ENCODE data around the gene PCDHA5.
"Not testable (repeated sequence)": the region's sequence is repeated elsewhere in the genome, so short reads cannot be mapped to it uniquely, and the experiment has no call there.

Gene PCDHA5

GRCh38 chr5:140842798-140843733 is 21.7 kb downstream of the PCDHA5 start:
- TF ChIP-seq ZNF433 (tag by site-specific recombination; IDR thresholded peaks at IDR 0.05; ENCODE audit: low read depth), result no peak
- no peak for TF ChIP-seq BCL11A (tag by site-specific recombination; IDR thresholded peaks at IDR 0.05; ENCODE audit: low read depth)
- TF ChIP-seq ZNF843 (tag by site-specific recombination; IDR thresholded peaks at IDR 0.05), result no peak
- no peak for TF ChIP-seq ZNF473 (tag by site-specific recombination; IDR thresholded peaks at IDR 0.05)
- TF ChIP-seq ZBTB6 (tag by site-specific recombination; IDR thresholded peaks at IDR 0.05), result no peak
- TF ChIP-seq ZBTB20 (tag by site-specific recombination; IDR thresholded peaks at IDR 0.05), result no peak
- no peak for TF ChIP-seq YY1 (tag by site-specific recombination; IDR thresholded peaks at IDR 0.05)
- no peak for TF ChIP-seq ZNF302 (tag by site-specific recombination; IDR thresholded peaks at IDR 0.05; ENCODE audit: low read depth)
- TF ChIP-seq ZNF747 (tag by site-specific recombination; IDR thresholded peaks at IDR 0.05), result no peak
- TF ChIP-seq TCF7L2 (IDR thresholded peaks at IDR 0.05; ENCODE audit: borderline replicate concordance, low read depth, low read length), result no peak
- TF ChIP-seq ZNF146 (tag by site-specific recombination; IDR thresholded peaks at IDR 0.05), result no peak
- no peak for TF ChIP-seq MEIS1 (CRISPR knock-in tag; IDR thresholded peaks at IDR 0.05; ENCODE audit: borderline replicate concordance)
- TF ChIP-seq ZEB2 (tag by site-specific recombination; IDR thresholded peaks at IDR 0.05), result no peak
- no peak for TF ChIP-seq ZNF416 (tag by site-specific recombination; IDR thresholded peaks at IDR 0.05)
- TF ChIP-seq ZNF549 (tag by site-specific recombination; IDR thresholded peaks at IDR 0.05), result no peak
- no peak for TF ChIP-seq KLF16 (tag by site-specific recombination; IDR thresholded peaks at IDR 0.05)
- TF ChIP-seq INSM2 (tag by site-specific recombination; IDR thresholded peaks at IDR 0.05), result no peak
- no peaks in the 10 kb centered on the region for H3K4me1 ChIP-seq (ENCODE audit: control insufficient read depth, insufficient read depth, low read length)
- H3K4me3 ChIP-seq (ENCODE audit: low read depth, low read length), result no peak overlapping the region
- ChIA-PET POLR2A (no interaction called here), CTCF (interaction anchor here (0.5 kb wide), 1 partner anchor 39 kb away, joined by 3 read pairs; the partner anchor contains the start of gene PCDHA13)
- no peaks in the 10 kb centered on the region for H3K9me3 ChIP-seq (ENCODE audit: control insufficient read depth, insufficient read depth, low read depth, low read length)
- no peak overlapping the region for H3K27ac ChIP-seq (ENCODE audit: extremely low read depth, low read depth, low read length)
- no peaks in the 10 kb centered on the region for H3K36me3 ChIP-seq (ENCODE audit: control insufficient read depth in 2 of 2, insufficient read depth in 1 of 2, low read length in 2 of 2)

GRCh38 chr5:140848139-140849102 is 27.0 kb downstream of the PCDHA5 start, which contains the start of gene PCDHA9:
TSS of gene PCDHA9 (plus strand) at chr5:140848382. CDS start at chr5:140848496, 114 bp downstream.
- H3K36me3 ChIP-seq (ENCODE audit: control insufficient read depth in 2 of 2, insufficient read depth in 1 of 2, low read length in 2 of 2); H3K4me1 ChIP-seq (ENCODE audit: control insufficient read depth, insufficient read depth, low read length); H3K27ac ChIP-seq (ENCODE audit: extremely low read depth, low read depth, low read length); POLR2A ChIA-PET; H3K4me3 ChIP-seq (ENCODE audit: low read depth, low read length); H3K9me3 ChIP-seq (ENCODE audit: control insufficient read depth, insufficient read depth, low read depth, low read length): not testable (repeated sequence)
- CTCF ChIA-PET, result interaction anchor here (0.7 kb wide), 1 partner anchor 17 kb away, joined by 3 read pairs; no protein-coding TSS in a partner anchor

GRCh38 chr5:140849831-140850634 is 28.6 kb downstream of the PCDHA5 start:
- CTCF ChIA-PET, result interaction anchor here (0.6 kb wide), 1 partner anchor 950 kb away, joined by 3 read pairs; no protein-coding TSS in a partner anchor
- H3K4me1 ChIP-seq (ENCODE audit: control insufficient read depth, insufficient read depth, low read length); POLR2A ChIA-PET; H3K36me3 ChIP-seq (ENCODE audit: control insufficient read depth in 2 of 2, insufficient read depth in 1 of 2, low read length in 2 of 2); H3K9me3 ChIP-seq (ENCODE audit: control insufficient read depth, insufficient read depth, low read depth, low read length); H3K4me3 ChIP-seq (ENCODE audit: low read depth, low read length); H3K27ac ChIP-seq (ENCODE audit: extremely low read depth, low read depth, low read length): not testable (repeated sequence)
